ENCODE measurements around the gene PDCD11. TPM values are rescaled to one million over a fixed set of nuclear protein-coding genes. Genes with fewer than 3 reads are reported as not detected.

The PDCD11 gene
- total RNA-seq, 1 experiment from 2014 or later = 33.0 TPM

GRCh38 chr10:103456074-103456660 lies 59.7 kb downstream of the PDCD11 start:
- BruUV-seq (replicated peaks) = no TSS peak
- Mint-ChIP-seq H3K27ac (ENCODE audit: unreplicated experiment) (no peak overlapping the region), H3K4me1 (ENCODE audit: low read depth, unreplicated experiment) (peaks cover 3% of the 10 kb centered on the region), H3K36me3 (ENCODE audit: insufficient read depth, unreplicated experiment) (peaks cover 5% of the 10 kb centered on the region), H3K9me3 (ENCODE audit: low read depth, unreplicated experiment) (no peaks in the 10 kb centered on the region), H3K27me3 (ENCODE audit: unreplicated experiment) (no peaks in the 10 kb centered on the region), H3K4me3 (ENCODE audit: low read depth, unreplicated experiment) (no peak overlapping the region)
- intact Hi-C loops (cut with micrococcal nuclease; ENCODE audit: unreplicated experiment) = no loop called here
- CTCF ChIA-PET = no interaction called here
- TF ChIP-seq CTCF (IDR thresholded peaks at IDR 0.05; ENCODE audit: unreplicated experiment) = no peak
- no peak for DNase-seq

- no peak for DNase-seq
- Mint-ChIP-seq H3K27ac (ENCODE audit: unreplicated experiment) (no peak overlapping the region), H3K36me3 (ENCODE audit: insufficient read depth, unreplicated experiment) (peaks cover under 1% of the 10 kb centered on the region), H3K4me3 (ENCODE audit: low read depth, unreplicated experiment) (no peak overlapping the region), H3K4me1 (ENCODE audit: low read depth, unreplicated experiment) (no peaks in the 10 kb centered on the region), H3K27me3 (ENCODE audit: unreplicated experiment) (no peaks in the 10 kb centered on the region), H3K9me3 (ENCODE audit: low read depth, unreplicated experiment) (no peaks in the 10 kb centered on the region)
- TF ChIP-seq CTCF (IDR thresholded peaks at IDR 0.05; ENCODE audit: unreplicated experiment) = no peak
- no TSS peak for BruUV-seq (replicated peaks)
- CTCF ChIA-PET = no interaction called here
- intact Hi-C loops (cut with micrococcal nuclease; ENCODE audit: unreplicated experiment) = no loop called here
Measured at GRCh38 chr10:103457176-103457712, 60.8 kb downstream of the PDCD11 start.

- BruUV-seq (replicated peaks) = no TSS peak
- Mint-ChIP-seq H3K36me3 (ENCODE audit: insufficient read depth, unreplicated experiment) (no peaks in the 10 kb centered on the region), H3K27me3 (ENCODE audit: unreplicated experiment) (no peaks in the 10 kb centered on the region), H3K27ac (ENCODE audit: unreplicated experiment) (no peak overlapping the region), H3K9me3 (ENCODE audit: low read depth, unreplicated experiment) (no peaks in the 10 kb centered on the region), H3K4me1 (ENCODE audit: low read depth, unreplicated experiment) (no peaks in the 10 kb centered on the region), H3K4me3 (ENCODE audit: low read depth, unreplicated experiment) (no peak overlapping the region)
- no peak for DNase-seq
- CTCF ChIA-PET = no interaction called here
- TF ChIP-seq CTCF (IDR thresholded peaks at IDR 0.05; ENCODE audit: unreplicated experiment) = no peak
- intact Hi-C loops (cut with micrococcal nuclease; ENCODE audit: unreplicated experiment) = no loop called here
Measured at GRCh38 chr10:103457896-103458583, 61.6 kb downstream of the PDCD11 start.

GRCh38 chr10:103458720-103459119 lies 62.3 kb downstream of the PDCD11 start, which contains the start of gene CALHM1:
Gene CALHM1, minus strand, starts transcription at chr10:103458900. Its CDS starts 149 bp downstream, at chr10:103458751.
- no TSS peak for BruUV-seq (replicated peaks)
- no peaks in the 10 kb centered on the region for H3K27me3 Mint-ChIP-seq (ENCODE audit: unreplicated experiment)
- no peak for TF ChIP-seq CTCF (IDR thresholded peaks at IDR 0.05; ENCODE audit: unreplicated experiment)
- no peaks in the 10 kb centered on the region for H3K9me3 Mint-ChIP-seq (ENCODE audit: low read depth, unreplicated experiment)
- H3K27ac Mint-ChIP-seq (ENCODE audit: unreplicated experiment) = no peak within 1 kb of the TSS
- intact Hi-C loops (cut with micrococcal nuclease; ENCODE audit: unreplicated experiment) = no loop called here
- no peaks in the 10 kb centered on the region for H3K36me3 Mint-ChIP-seq (ENCODE audit: insufficient read depth, unreplicated experiment)
- no peak within 1 kb of the TSS for H3K4me3 Mint-ChIP-seq (ENCODE audit: low read depth, unreplicated experiment)
- no peaks in the 10 kb centered on the region for H3K4me1 Mint-ChIP-seq (ENCODE audit: low read depth, unreplicated experiment)
- CTCF ChIA-PET = no interaction called here
- DNase-seq = no peak
